Gastroesophageal sphincter (tissue), 3 donors: ENCODE data around the gene RASL12.

Experiments used
- EP300 ChIP-seq: sonication (generic); formaldehyde crosslinking; IDR thresholded peaks from one replicate; pipeline ENCODE4 v1.6.1; 2017; ENCODE audit warnings: antibody characterized with exemption, mild to moderate bottlenecking
- POLR2A ChIP-seq, 2 donors: fragments of 450-650 bp; IDR thresholded peaks; one replicate each; pipeline ENCODE4 v1.6.1; 2017; ENCODE audit warnings: antibody characterized with exemption in 2 of 2, mild to moderate bottlenecking in 2 of 2, moderate library complexity in 1 of 2
- POLR2AphosphoS5 ChIP-seq: sonication (generic); formaldehyde crosslinking; IDR thresholded peaks from one replicate; pipeline ENCODE4 v1.6.1; 2017; ENCODE audit warnings: antibody characterized with exemption
- TF ChIP-seq, protein P1 (sequence below), 4 experiments: fragments of 200-600 bp in 2 of 4; fragments of 450-650 bp in 2 of 4; sonication (generic) in 1 of 4; IDR thresholded peaks; one replicate each; pipeline ENCODE4 v1.5.1; 2017 to 2019; ENCODE audit warnings: antibody characterized with exemption in 4 of 4, mild to moderate bottlenecking in 2 of 4, moderate library complexity in 2 of 4

GRCh38 chr15:65050270-65050669 lies 17.5 kb downstream of the RASL12 start:
- TF ChIP-seq, protein P1, sequence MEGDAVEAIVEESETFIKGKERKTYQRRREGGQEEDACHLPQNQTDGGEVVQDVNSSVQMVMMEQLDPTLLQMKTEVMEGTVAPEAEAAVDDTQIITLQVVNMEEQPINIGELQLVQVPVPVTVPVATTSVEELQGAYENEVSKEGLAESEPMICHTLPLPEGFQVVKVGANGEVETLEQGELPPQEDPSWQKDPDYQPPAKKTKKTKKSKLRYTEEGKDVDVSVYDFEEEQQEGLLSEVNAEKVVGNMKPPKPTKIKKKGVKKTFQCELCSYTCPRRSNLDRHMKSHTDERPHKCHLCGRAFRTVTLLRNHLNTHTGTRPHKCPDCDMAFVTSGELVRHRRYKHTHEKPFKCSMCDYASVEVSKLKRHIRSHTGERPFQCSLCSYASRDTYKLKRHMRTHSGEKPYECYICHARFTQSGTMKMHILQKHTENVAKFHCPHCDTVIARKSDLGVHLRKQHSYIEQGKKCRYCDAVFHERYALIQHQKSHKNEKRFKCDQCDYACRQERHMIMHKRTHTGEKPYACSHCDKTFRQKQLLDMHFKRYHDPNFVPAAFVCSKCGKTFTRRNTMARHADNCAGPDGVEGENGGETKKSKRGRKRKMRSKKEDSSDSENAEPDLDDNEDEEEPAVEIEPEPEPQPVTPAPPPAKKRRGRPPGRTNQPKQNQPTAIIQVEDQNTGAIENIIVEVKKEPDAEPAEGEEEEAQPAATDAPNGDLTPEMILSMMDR (IDR thresholded peaks at IDR 0.05), result no peak
- TF ChIP-seq POLR2AphosphoS5 (no peak), EP300 (no peak), POLR2A (IDR thresholded peaks at IDR 0.05) (no peak)
